Mammary epithelial cell (primary cell): ENCODE data around the gene TCP11L1.

Experiments
- EZH2 ChIP-seq: IDR thresholded peaks from 2 replicates; pipeline ENCODE4 v1.6.1; 2012; ENCODE audit warnings: low read length, inconsistent platforms, borderline replicate concordance
- TF ChIP-seq, protein P1 (sequence below), 2 donors: IDR thresholded peaks in 1 of 2; conservative IDR thresholded peaks in 1 of 2; 2 replicates each; pipeline ENCODE4 v1.5.1; 2011 to 2012; ENCODE audit warnings: inconsistent platforms in 2 of 2, low read length in 2 of 2, mild to moderate bottlenecking in 2 of 2, control low read depth in 1 of 2, low read depth in 1 of 2; ENCODE audit not compliant: insufficient read depth in 1 of 2; ENCODE audit errors: extremely low read depth in 1 of 2

DNA sequence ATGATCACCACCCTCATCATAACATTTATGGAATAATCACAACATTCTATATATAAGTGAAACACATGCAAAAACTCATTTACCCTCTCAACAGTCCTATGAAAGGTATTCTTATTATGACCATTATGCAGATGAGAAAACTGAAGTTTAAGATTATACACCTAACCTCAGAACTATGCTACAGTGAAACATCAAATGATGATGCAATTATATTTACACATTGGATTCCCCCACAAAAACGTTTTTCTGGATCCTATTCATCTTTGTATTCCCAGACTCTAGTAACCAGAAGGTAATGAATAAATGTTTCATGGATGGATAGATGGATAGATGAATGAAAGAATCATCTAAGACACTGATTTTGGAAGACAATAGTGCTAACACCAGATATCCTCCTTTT lies 54.8 kb downstream of the TCP11L1 start:
- TF ChIP-seq, protein P1, sequence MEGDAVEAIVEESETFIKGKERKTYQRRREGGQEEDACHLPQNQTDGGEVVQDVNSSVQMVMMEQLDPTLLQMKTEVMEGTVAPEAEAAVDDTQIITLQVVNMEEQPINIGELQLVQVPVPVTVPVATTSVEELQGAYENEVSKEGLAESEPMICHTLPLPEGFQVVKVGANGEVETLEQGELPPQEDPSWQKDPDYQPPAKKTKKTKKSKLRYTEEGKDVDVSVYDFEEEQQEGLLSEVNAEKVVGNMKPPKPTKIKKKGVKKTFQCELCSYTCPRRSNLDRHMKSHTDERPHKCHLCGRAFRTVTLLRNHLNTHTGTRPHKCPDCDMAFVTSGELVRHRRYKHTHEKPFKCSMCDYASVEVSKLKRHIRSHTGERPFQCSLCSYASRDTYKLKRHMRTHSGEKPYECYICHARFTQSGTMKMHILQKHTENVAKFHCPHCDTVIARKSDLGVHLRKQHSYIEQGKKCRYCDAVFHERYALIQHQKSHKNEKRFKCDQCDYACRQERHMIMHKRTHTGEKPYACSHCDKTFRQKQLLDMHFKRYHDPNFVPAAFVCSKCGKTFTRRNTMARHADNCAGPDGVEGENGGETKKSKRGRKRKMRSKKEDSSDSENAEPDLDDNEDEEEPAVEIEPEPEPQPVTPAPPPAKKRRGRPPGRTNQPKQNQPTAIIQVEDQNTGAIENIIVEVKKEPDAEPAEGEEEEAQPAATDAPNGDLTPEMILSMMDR (conservative IDR thresholded peaks at IDR 0.05 in 1 of 2, IDR thresholded peaks at IDR 0.05 in 1 of 2; ENCODE audit: extremely low read depth in 1 of 2, insufficient read depth in 1 of 2, low read depth in 1 of 2, low read length in 2 of 2): no peak
- no peak for TF ChIP-seq EZH2
